CD4-positive, alpha-beta T cell treated with Interleukin-2 at 100 ng/mL for 4 hours (primary cell): ENCODE measurements around the gene PCBD1.
"Not testable (repeated sequence)": the region's sequence is repeated elsewhere in the genome, so short reads cannot be mapped to it uniquely, and the experiment has no call there.

Experiments
- DNase-seq: peaks from one replicate; pipeline ENCODE4 v3.0.0-alpha.2; 2020; ENCODE audit warnings: low spot score

The PCBD1 gene

GRCh38 chr10:70887804-70888800 lies at the start of gene PCBD1:
Gene PCBD1, minus strand, starts transcription at chr10:70888565. Its CDS starts 32 bp downstream, at chr10:70888533.
- peak; percentile 72 for DNase-seq

- no peak for DNase-seq
Measured at GRCh38 chr10:70937661-70938060, 49.3 kb upstream of the PCBD1 start.

GRCh38 chr10:70936111-70936510 lies 47.7 kb upstream of the PCBD1 start:
- no peak for DNase-seq

GRCh38 chr10:70935631-70936030 lies 47.3 kb upstream of the PCBD1 start:
- no peak for DNase-seq

GRCh38 chr10:70935125-70935625 lies 46.8 kb upstream of the PCBD1 start:
- no peak for DNase-seq

- DNase-seq, result no peak
Measured at GRCh38 chr10:70934701-70935100, 46.3 kb upstream of the PCBD1 start.

- DNase-seq, result no peak
Measured at GRCh38 chr10:70932392-70933196, 44.2 kb upstream of the PCBD1 start.

- no peak for DNase-seq
Measured at GRCh38 chr10:70931168-70931815, 42.9 kb upstream of the PCBD1 start.

- no peak for DNase-seq
Measured at GRCh38 chr10:70930263-70931000, 42.1 kb upstream of the PCBD1 start.

- DNase-seq, result no peak
Measured at GRCh38 chr10:70928140-70928539, 39.8 kb upstream of the PCBD1 start.

GRCh38 chr10:70927189-70927943 lies 39.0 kb upstream of the PCBD1 start:
- DNase-seq, result no peak

GRCh38 chr10:70926226-70927000 lies 38.0 kb upstream of the PCBD1 start:
- DNase-seq, result no peak

GRCh38 chr10:70925377-70926225 lies 37.2 kb upstream of the PCBD1 start:
- DNase-seq, result peak; percentile 37

GRCh38 chr10:70923696-70924095 lies 35.3 kb upstream of the PCBD1 start:
- DNase-seq, result no peak

GRCh38 chr10:70921285-70921684 lies 32.9 kb upstream of the PCBD1 start:
- no peak for DNase-seq

- no peak for DNase-seq
Measured at GRCh38 chr10:70920519-70920918, 32.2 kb upstream of the PCBD1 start.

GRCh38 chr10:70919906-70920305 lies 31.5 kb upstream of the PCBD1 start:
- DNase-seq, result not testable (repeated sequence)

- DNase-seq, result no peak
Measured at GRCh38 chr10:70918851-70919530, 30.6 kb upstream of the PCBD1 start.
